ENCODE results near the gene SCARB2.

DNA sequence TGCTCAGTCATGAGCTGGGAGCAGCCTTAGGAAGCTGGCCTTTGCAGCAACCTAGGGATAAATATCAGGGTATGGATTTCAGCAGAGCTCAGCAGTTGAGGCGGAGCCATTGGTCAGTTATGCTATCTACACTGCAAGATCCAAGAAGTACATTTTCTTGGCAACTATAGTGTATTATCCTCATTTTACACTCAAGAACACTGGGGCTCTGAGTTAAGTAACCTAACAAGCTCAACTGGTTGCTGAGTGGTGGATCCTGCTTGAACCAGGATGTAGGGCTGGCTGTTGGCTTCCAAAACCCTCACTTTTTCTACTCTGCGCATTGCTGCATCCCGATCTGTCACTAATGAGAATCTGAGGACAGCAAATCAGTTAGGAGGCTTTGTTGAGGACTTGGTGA is 1.5 kb upstream of the SCARB2 start:
- TF ChIP-seq TCF12 (IDR thresholded peaks at IDR 0.05; ENCODE audit: low read depth) = no peak
- TF ChIP-seq EP300 (IDR thresholded peaks at IDR 0.05; ENCODE audit: borderline replicate concordance) = no peak
- no peak for TF ChIP-seq RAD21 (IDR thresholded peaks at IDR 0.05; ENCODE audit: low read depth)
- TF ChIP-seq CREB1 (IDR thresholded peaks at IDR 0.05; ENCODE audit: low read depth) = no peak
- no peak for TF ChIP-seq EGR1 (IDR thresholded peaks at IDR 0.05)
- TF ChIP-seq TAF1 (IDR thresholded peaks at IDR 0.05; ENCODE audit: low read depth) = no peak
- TF ChIP-seq, protein P1, sequence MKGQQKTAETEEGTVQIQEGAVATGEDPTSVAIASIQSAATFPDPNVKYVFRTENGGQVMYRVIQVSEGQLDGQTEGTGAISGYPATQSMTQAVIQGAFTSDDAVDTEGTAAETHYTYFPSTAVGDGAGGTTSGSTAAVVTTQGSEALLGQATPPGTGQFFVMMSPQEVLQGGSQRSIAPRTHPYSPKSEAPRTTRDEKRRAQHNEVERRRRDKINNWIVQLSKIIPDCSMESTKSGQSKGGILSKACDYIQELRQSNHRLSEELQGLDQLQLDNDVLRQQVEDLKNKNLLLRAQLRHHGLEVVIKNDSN (IDR thresholded peaks at IDR 0.05) = no peak
- no peak for TF ChIP-seq NFIC (IDR thresholded peaks at IDR 0.05)
- TF ChIP-seq, protein P2, sequence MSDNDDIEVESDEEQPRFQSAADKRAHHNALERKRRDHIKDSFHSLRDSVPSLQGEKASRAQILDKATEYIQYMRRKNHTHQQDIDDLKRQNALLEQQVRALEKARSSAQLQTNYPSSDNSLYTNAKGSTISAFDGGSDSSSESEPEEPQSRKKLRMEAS (IDR thresholded peaks at IDR 0.05) = no peak
- no peak for TF ChIP-seq TEAD4 (IDR thresholded peaks at IDR 0.05)
- TF ChIP-seq YY1 (IDR thresholded peaks at IDR 0.05; ENCODE audit: low read depth) = no peak
- TF ChIP-seq, protein P3, sequence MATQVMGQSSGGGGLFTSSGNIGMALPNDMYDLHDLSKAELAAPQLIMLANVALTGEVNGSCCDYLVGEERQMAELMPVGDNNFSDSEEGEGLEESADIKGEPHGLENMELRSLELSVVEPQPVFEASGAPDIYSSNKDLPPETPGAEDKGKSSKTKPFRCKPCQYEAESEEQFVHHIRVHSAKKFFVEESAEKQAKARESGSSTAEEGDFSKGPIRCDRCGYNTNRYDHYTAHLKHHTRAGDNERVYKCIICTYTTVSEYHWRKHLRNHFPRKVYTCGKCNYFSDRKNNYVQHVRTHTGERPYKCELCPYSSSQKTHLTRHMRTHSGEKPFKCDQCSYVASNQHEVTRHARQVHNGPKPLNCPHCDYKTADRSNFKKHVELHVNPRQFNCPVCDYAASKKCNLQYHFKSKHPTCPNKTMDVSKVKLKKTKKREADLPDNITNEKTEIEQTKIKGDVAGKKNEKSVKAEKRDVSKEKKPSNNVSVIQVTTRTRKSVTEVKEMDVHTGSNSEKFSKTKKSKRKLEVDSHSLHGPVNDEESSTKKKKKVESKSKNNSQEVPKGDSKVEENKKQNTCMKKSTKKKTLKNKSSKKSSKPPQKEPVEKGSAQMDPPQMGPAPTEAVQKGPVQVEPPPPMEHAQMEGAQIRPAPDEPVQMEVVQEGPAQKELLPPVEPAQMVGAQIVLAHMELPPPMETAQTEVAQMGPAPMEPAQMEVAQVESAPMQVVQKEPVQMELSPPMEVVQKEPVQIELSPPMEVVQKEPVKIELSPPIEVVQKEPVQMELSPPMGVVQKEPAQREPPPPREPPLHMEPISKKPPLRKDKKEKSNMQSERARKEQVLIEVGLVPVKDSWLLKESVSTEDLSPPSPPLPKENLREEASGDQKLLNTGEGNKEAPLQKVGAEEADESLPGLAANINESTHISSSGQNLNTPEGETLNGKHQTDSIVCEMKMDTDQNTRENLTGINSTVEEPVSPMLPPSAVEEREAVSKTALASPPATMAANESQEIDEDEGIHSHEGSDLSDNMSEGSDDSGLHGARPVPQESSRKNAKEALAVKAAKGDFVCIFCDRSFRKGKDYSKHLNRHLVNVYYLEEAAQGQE (IDR thresholded peaks at IDR 0.05; ENCODE audit: low read depth) = no peak
- TF ChIP-seq CEBPB (IDR thresholded peaks at IDR 0.05) = no peak
- no peak for TF ChIP-seq ZBTB7A (IDR thresholded peaks at IDR 0.05; ENCODE audit: low read depth)
